ENCODE measurements around the gene CH25H.
"Not testable (repeated sequence)": the region's sequence is repeated elsewhere in the genome, so short reads cannot be mapped to it uniquely, and the experiment has no call there.

CH25H gene, protein sequence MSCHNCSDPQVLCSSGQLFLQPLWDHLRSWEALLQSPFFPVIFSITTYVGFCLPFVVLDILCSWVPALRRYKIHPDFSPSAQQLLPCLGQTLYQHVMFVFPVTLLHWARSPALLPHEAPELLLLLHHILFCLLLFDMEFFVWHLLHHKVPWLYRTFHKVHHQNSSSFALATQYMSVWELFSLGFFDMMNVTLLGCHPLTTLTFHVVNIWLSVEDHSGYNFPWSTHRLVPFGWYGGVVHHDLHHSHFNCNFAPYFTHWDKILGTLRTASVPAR

GRCh38 chr10:89207181-89207800 lies at the start of gene CH25H:
CH25H (minus strand) TSS chr10:89207317; CDS start chr10:89207292, 25 bp downstream.
- peak; percentile 65 to 97 (median 82) for DNase-seq
- intact Hi-C loops (cut with DNase I): no loop called here

GRCh38 chr10:89256340-89256739 lies 49.2 kb upstream of the CH25H start:
- intact Hi-C loops (cut with DNase I): no loop called here
- no peak for DNase-seq

- DNase-seq: no peak
- intact Hi-C loops (cut with DNase I): no loop called here
Observed at GRCh38 chr10:89255793-89256192, 48.7 kb upstream of the CH25H start.

GRCh38 chr10:89255091-89255579 lies 48.0 kb upstream of the CH25H start:
- intact Hi-C loops (cut with DNase I); DNase-seq: not testable (repeated sequence)

- intact Hi-C loops (cut with DNase I): no loop called here
- DNase-seq: no peak
Observed at GRCh38 chr10:89252225-89252585, 45.1 kb upstream of the CH25H start.

DNA sequence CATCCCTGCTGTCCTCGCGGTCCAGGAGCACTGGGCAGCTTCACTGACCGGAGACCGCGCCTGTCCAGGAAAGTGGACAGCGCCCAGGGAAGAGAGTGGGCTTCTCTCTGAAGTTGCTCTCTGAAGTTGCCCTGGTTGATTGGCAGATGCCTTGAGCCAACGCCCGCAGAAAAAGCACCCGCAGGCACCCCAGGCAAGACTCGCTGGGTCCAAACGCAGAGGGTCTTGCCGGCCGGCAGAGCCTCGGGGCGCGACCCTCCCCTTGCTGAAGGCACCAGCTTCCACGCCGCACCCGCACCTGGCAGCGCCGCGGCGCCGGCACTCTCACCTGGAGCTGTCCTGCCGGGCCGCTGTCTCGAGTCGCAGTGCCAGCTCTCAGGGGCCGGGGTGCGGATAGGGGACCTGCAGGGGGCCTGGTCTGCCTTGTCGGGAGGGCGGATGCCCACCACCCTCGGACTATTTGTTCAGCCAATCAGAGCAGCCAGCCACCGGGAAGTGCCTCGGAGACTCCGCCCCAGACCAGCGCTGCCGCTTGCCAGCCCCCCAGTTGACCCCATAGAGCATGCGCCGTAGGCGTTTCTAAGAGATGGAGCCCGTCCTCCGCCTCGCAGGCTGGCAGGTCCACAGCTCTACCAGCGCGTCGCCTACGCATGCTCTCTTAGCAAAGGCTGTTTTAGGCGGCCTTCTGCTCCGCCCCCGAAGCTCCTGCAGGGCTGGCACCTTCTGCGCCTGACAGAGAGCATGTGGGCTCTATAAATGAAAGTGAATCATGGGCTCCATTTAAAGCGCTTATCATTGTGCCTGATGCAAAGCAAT lies 44.5 kb upstream of the CH25H start, which contains the start of gene LIPA:
Gene LIPA, minus strand, starts transcription at position 367 of the 816 bp plus-strand sequence. CDS start 4,127 bp downstream, outside the sequence.
- intact Hi-C loops (cut with DNase I): loop anchor here (2.0 kb wide), 1 partner anchor 33 kb away; no protein-coding TSS in a partner anchor
- DNase-seq: peak; percentile 96 to 99 (median 97)

DNA sequence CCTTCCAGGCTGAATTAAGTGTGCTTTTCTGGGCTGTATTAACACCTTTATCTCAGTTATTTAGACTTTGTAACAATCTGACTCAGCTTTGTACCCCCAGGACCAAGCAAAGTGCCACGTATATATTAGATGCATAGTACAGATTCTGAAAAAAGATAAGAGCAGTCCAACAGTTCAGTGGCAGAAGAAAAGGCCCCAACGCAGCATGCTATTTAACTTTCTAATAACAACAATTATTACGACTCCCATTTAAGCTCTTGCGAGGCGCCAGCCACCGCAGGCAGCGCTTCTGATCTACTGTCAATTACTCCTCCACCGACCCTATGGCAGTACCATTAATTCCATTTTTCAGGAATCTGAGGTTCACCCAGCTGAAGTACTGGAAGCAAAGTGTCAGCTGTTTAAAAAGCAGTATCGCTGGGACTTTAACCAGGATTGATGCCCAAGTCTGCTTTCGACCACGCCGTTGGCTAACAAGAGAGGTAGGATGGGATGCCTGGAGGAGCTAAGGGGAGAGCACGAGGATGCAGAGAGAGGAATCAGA lies 43.8 kb upstream of the CH25H start:
- no peak for DNase-seq
- intact Hi-C loops (cut with DNase I): loop anchor here (2.0 kb wide), 1 partner anchor 32 kb away; no protein-coding TSS in a partner anchor

GRCh38 chr10:89248990-89249389 lies 41.9 kb upstream of the CH25H start:
- intact Hi-C loops (cut with DNase I): no loop called here
- DNase-seq: no peak

- DNase-seq; intact Hi-C loops (cut with DNase I): not testable (repeated sequence)
Observed at GRCh38 chr10:89247623-89248022, 40.5 kb upstream of the CH25H start.

- intact Hi-C loops (cut with DNase I): no loop called here
- no peak for DNase-seq
Observed at GRCh38 chr10:89245802-89246201, 38.7 kb upstream of the CH25H start.

DNA sequence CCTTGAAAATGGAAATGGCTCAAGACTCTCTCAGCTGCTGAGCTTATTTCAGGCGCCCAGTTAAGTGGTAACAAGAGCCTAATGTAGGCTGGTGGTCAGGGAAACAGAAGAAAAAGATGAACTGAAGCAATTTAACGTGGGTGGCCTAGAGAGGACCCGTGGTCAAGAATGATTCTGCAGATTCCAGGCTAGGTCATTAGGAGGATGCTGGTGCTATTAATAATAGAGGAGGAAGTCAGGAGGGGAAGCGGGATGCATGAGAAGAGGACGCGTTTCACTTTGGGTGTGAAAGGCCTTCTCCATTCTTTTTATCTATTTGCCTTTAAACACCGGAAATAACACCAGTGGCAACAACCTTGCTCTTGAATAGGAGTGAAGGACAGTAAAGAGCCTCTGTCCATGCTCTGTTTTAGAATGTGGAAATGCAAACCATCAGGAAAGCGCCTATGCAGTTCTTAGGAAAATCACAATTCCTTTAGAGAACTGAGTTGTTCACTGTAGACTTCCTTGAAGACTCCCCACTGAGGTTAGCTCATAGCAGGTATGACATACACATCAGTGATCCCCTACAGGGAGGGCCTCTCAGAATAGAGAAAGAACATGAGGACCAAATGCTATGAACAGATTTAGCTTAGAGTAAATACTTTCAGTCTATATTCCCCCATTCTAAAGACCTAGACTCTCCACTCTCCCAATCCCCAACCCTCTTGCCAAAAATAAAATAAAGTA lies 35.9 kb upstream of the CH25H start:
- no peak for DNase-seq
- intact Hi-C loops (cut with DNase I): no loop called here

GRCh38 chr10:89242345-89242684 lies 35.2 kb upstream of the CH25H start:
- no peak for DNase-seq
- intact Hi-C loops (cut with DNase I): no loop called here

DNA sequence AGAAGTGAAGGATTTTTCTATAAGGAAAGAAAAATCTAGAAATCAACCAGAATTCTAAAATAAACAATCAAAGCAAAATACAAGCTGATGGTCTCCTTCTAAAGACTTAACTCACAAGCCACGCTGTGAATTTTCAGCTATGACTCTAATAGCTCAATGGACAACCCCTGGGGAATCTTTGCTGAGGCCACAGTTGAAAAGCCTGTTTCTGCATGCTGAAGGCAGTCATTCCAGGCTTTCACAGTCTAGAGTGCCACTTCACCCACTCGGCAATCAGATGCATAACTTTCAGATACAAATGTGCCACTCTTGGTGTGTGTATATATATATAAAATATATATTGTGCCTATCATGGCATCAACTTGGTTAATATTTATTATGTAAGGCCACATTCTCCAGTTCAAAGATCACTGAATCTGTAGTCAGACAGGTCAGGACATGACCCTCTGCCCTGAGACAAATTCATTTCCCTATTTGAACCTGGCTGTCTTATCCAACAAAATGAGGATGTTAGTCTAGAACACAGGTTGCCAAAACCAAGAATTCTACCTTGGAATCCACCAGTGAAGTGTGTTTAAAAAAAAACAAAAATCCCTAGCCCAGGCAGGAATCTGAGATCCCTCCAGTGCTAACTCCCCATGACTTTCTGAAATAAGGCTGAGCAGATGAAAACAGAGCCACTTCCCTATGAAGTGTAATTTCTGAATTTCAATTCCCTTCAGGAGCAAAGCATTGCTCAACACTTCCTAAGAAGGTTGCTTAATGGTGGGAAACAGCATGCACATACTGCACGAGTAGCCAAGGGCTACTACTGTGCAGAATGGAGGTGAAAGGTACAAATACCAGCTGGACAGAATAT lies 34.6 kb upstream of the CH25H start:
- intact Hi-C loops (cut with DNase I): no loop called here
- DNase-seq: no peak

DNA sequence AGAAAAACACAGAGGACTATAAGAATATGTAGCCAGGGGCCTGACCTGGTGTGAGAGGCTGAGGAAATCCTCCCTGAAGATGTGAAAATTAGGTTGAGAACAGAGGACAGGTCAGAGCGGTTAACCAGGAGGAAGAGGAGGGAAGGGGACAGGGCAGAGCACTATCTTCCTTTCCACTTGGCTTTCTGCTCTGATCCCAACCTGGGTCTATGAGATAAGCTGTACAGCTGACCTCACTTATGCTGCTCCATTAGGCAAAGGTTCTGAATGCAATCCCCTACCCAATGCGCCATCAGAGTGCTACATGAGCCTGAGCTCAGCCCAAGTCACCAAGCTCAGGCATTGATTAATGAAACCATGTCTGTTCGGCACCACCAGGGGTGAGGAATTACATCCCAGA lies 33.9 kb upstream of the CH25H start:
- intact Hi-C loops (cut with DNase I): no loop called here

DNA sequence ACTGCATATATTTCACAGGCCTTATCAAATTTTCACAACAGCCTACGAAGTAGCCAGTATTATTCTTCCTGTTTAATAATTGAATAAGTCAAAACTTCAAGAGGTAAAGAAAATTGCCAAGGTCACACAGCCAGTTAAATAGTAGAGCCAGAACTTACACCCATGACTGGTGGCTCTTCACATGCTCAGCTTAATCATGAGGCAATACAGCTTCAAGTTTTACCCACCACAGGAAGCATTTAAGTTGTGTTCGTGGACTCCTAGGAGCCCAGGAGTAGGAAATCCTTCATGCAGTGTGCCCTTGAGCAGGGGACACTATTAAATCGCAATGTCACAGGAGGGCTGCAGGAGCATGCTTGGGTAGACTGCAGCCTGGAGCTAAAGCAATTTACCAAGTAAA lies 33.4 kb upstream of the CH25H start:
- intact Hi-C loops (cut with DNase I): no loop called here
- DNase-seq: no peak

More for the DNA sequence above, 33.9 kb upstream of the CH25H start:
- no peak for DNase-seq

DNA sequence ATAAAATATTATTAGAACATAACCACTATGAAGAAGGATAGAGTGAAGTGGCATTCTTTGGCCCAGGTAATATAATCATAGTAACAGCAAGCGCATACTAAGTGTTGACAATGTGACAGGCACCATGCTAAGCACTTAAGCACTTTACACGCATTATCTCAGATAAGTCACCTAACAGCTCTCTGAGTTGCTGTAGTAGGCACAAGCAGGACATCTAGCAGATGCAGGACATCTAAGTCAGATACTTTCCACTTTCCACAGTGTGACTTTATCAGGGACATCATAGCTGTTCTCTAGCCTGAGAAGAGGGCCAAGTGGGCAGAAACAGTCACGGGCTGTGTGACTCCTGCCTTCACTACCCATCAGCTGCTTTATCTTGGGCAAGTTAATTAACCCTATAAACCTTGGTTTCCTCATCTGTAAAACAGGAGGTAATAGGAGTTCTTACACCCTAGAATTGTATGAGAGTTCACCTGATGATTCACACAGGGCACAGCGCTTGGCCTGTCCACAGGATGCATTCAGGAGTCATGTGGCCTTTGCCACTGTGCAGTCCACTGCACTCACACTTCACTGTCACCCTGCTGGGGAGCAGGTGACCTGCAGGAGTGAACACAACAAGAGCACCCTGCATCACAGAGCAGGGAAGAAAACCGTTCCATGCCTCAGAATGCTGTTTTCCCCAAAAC lies 32.0 kb upstream of the CH25H start:
- intact Hi-C loops (cut with DNase I): no loop called here
- no peak for DNase-seq

DNA sequence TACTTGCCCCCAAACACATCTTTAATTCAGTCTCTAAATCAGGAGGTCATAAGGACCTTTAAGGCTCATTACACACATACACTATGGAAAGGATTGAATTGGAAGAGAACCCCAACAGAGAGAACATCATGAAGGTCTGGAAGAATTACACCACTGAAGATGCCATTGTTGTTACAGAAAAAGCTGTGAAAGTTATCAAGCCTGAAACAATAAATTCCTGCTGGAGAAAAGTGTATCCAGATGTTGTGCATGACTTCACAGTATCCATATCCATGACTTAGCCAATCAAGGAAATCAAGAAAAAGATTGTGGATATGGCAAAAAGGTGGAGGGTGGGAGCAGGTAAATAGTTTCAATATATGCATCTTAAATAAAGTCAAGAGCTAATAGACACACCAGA lies 30.7 kb upstream of the CH25H start:
- DNase-seq: no peak
- intact Hi-C loops (cut with DNase I): no loop called here

GRCh38 chr10:89236226-89236797 lies 29.2 kb upstream of the CH25H start:
- intact Hi-C loops (cut with DNase I): no loop called here
- DNase-seq: no peak
